LNCaP clone FGC (cell line): ENCODE results near the gene RNF40.

Source experiments
- DNase-seq: peaks from one replicate; pipeline ENCODE4 v3.0.0-alpha.2; 2011; ENCODE audit warnings: low read depth
- H3K4me3 ChIP-seq: 2 replicates; pipeline ENCODE4 v1.5.1; 2011; ENCODE audit warnings: mild to moderate bottlenecking, low read depth, low read length, control low read depth
- TF ChIP-seq, protein P1 (sequence below): IDR thresholded peaks from 2 replicates; pipeline ENCODE4 v1.5.1; 2012; ENCODE audit warnings: mild to moderate bottlenecking; ENCODE audit not compliant: control insufficient read depth, insufficient read depth; ENCODE audit errors: extremely low read depth

The RNF40 gene

DNA sequence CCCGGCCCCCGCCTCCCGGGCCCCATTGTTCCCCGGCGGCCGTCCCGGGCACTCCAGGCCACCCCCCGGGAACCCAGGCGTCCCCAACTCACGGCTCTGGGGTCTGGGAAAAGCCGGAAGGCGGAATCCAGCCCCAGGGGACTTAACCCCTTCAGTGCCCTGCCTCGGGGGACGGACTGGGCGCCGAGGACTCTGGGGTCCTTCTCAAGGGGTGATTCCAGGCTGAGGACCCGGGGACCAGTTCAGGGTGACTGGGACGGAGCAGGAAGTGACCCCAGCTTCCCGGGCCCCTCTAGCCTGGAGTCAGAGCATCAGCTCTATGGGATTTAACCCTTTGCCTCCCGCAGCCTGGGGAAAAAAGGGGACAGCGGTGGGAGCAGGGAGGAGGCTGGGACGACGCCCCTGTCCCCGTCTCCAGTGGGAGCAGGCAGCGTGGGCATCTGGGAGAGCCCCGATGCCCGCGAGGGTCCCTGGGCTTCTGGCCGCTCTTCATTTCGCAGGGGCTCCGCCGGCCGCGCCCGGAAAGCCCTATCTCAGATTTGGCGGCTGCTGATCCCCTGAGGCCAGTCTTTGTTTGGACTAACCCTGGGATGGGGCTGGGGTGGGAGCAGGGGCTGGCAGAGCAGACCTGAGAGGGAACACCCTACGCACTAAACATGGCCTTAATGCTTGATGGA is 25.0 kb downstream of the RNF40 start, which contains the start of gene ZNF629:
ZNF629 (minus strand) TSS at position 270 of the 677 bp plus-strand sequence. CDS start 2,723 bp downstream, outside the sequence.
- H3K4me3 ChIP-seq: peak within 1 kb of the TSS; percentile 85
- TF ChIP-seq, protein P1, sequence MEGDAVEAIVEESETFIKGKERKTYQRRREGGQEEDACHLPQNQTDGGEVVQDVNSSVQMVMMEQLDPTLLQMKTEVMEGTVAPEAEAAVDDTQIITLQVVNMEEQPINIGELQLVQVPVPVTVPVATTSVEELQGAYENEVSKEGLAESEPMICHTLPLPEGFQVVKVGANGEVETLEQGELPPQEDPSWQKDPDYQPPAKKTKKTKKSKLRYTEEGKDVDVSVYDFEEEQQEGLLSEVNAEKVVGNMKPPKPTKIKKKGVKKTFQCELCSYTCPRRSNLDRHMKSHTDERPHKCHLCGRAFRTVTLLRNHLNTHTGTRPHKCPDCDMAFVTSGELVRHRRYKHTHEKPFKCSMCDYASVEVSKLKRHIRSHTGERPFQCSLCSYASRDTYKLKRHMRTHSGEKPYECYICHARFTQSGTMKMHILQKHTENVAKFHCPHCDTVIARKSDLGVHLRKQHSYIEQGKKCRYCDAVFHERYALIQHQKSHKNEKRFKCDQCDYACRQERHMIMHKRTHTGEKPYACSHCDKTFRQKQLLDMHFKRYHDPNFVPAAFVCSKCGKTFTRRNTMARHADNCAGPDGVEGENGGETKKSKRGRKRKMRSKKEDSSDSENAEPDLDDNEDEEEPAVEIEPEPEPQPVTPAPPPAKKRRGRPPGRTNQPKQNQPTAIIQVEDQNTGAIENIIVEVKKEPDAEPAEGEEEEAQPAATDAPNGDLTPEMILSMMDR: no peak
- no peak for DNase-seq

DNA sequence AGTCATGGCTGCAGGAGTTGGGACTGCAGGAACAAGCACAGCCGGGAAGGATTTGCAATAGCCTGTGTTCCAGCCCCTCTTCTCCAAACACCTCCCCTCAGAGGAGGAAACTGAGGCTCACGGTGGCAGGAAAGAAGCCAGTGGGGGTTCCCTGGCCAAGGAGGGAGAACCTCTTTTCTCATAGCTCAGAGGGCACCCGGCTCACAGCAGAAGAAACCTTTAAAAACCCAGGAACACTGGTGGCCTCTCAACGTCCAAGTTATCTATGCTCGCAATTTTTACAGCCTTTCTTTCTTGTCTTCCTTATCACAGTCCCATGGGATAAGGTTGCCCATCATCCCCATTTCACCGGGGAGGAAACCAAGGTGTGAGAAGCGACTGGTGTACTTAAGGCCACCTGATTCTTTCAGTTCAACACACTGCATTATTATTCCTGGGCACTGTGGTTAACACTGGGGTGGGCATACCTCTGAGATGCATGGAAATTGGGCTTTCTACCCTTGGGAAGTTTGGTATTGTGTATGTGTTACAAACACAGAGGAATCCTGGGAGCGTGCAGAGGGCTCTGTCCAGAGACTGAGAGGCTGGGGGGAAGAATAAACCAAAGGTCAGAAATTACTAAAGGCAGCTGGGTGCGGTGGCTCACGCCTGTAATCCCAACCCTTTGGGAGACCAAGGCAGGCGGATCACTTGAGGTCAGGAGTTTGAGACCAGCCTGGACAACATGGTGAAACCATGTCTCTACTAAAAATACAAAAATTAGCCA is 25.7 kb downstream of the RNF40 start:
- TF ChIP-seq, protein P1: no peak
- H3K4me3 ChIP-seq: peak overlapping the region; percentile 85
- no peak for DNase-seq

DNA sequence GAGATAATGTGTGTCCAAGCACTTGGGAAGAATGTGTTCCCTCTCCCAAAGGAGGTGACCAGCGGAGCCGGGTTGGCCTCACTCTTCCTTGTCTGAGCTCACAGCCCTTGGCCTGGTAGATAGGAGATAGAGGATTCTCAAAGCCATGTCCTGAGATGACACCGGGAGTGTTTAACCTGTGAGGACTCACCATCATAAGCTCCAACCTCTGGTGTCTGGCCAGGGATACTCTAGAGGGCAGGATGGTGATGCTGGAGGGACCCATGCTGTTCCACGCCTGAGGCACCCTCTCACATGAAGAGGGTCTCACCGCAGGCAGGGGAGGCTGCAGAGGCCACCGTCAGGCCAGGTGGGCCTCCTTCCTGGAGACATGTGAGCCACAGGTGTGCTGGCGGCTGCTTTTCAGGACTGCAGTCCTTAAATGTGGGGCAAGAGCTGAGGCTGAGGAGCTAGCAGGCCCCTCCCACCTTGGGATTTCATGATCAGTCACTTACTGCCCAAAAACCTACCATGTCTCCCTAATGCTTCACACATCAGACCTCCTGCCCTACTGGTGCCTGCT is 31.5 kb downstream of the RNF40 start:
- no peak for DNase-seq
- no peak overlapping the region for H3K4me3 ChIP-seq
- TF ChIP-seq, protein P1: no peak

DNA sequence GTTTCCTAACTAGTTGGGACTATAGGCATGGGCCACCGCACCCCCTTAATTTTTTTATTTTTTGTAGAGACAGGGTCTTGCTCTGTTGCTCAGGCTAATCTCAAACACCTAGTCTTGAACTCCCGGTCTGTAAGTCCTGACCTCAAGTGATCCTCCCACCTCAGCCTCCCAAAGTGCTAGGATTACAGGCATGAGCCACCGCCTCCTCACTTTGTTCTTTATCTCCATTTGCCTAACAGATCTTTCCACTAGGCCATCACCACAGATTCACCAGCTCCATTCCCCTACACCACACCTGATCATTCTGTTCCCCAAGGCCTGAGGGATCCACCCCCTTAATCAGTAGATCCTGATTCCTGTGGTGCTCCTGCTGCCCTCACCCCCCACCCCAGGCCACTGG is 32.5 kb downstream of the RNF40 start:
- no peak overlapping the region for H3K4me3 ChIP-seq
- TF ChIP-seq, protein P1: no peak
- DNase-seq: no peak

DNA sequence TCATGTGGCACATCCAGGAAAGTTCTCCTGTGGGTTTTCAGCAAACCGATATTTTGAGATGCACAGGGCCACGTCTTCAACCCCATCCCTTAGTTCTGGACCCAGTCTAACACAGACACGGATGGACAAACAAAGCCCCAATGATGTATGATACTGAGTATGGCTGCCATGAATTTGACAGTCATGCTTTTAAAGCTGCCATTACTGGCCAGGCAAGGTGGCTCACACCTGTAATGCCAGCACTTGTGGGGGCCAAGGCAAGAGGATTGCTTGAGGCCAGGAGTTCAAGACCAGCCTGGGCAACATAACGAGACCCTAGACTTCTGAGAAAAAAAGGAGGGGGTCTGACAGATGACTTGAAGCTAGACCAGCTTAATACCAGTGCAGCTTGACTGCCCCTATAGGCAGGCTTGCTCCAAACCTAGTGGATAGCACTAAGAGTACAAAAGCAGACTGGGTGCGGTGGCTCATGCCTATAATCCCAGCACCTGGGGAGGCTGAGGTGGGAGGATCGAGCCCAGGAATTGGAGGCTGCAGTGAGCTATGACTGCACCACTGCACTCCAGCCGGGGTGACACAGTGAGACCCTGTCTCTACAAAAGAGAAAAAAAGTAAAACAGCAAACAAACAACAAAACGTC is 35.7 kb downstream of the RNF40 start:
- H3K4me3 ChIP-seq: no peak overlapping the region
- TF ChIP-seq, protein P1: no peak
- no peak for DNase-seq

DNA sequence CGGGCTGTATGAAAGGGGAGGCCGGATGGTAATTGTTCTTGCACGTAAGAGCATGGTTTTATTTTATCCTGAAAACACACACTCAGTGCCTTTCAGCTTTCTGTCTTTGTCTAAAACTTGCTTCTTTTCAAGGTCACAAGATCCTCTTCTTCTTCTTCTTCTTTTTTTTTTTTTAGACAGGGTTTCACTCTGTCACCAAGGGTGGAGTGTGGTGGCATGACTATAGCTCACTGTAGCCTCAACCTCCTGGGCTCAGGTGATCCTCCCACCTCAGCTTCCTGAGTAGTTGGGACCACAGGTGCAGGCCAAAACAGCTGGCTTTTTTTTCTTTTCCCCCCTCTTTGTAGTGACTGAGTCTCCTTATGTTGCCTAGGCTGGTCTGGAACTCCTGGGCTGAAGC is 40.8 kb downstream of the RNF40 start:
- TF ChIP-seq, protein P1: no peak
- no peak overlapping the region for H3K4me3 ChIP-seq

More for the DNA sequence above, 40.8 kb downstream of the RNF40 start:
- no peak for DNase-seq
